ENCODE results near the gene PGBD2.
"Not testable (repeated sequence)": the region's sequence is repeated elsewhere in the genome, so short reads cannot be mapped to it uniquely, and the experiment has no call there.

The PGBD2 gene

DNA sequence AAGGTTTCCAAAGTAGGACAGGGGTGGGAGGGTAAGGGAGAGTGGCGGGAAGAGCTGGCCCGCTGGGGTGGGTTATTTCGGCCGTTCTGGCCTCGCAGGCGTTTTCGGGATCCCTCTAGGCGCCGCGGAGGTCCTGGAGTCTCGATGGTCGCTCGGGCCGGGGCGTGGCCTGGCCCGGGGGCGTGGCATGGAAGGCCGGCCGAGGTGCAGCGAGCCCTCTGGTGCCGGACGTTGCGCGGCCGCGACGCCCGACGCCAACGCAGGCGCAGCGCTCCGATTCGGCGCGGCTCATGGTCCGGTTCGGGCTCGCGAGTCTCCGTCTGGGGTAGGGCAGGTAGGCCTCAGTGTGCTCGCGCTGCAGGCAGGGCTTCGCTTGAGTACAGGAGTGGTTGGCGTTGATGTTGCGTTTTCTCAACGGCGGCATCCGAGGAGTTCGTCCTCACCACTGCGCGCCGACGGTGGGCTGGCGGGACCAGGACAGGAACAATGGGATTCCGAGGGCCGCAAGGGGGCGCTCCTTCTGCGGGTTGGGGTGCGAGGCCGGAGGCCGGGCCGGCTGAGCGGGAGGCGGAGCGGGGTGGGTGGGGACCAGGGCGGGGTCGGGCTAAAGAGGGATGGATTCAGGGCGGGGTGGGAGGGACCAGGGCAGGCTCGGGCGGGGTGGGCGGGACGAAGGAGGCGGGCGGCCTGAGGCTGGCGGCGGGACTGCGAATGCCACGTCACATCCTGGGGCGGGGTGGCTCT, at the start of gene PGBD2:
PGBD2 (plus strand) TSS at position 227 of the 744 bp plus-strand sequence. CDS start 7,628 bp downstream, outside the sequence.
- peak; percentile 93 to 95 for DNase-seq (ENCODE audit: low read depth in 1 of 2, low spot score in 1 of 2)

GRCh38 chr1:248857201-248857600, 48.8 kb upstream of the PGBD2 start:
- DNase-seq (ENCODE audit: low read depth in 1 of 2, low spot score in 1 of 2) = no peak

DNA sequence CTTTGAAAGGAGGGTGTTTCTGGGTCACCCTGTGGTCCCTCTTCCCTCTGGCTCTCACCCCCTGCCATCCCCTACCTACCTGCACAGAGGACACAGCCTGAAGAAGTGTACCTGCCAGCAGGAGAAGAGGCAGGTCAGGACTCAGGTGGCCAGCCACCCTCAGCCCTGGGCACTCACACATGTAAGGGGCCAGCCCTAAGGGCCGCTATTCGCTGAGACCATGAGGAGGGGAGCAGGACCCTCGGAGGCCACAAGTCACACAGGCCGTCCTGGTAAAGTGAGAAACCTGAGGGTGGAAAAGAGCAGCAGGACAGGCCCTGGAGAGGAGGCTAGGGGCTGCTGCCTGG, 48.3 kb upstream of the PGBD2 start:
- DNase-seq (ENCODE audit: low read depth in 1 of 2, low spot score in 1 of 2) = no peak

- DNase-seq (ENCODE audit: low read depth in 1 of 2, low spot score in 1 of 2) = no peak
Observed at GRCh38 chr1:248858096-248858890, 47.7 kb upstream of the PGBD2 start.

- DNase-seq (ENCODE audit: low read depth in 1 of 2, low spot score in 1 of 2) = peak; percentile 92 to 93
Observed at GRCh38 chr1:248858891-248859889, 46.8 kb upstream of the PGBD2 start, which contains the start of gene ZNF692. Gene ZNF692, minus strand, starts transcription at chr1:248859085. Its CDS starts 776 bp downstream, at chr1:248858309.

- DNase-seq (ENCODE audit: low read depth in 1 of 2, low spot score in 1 of 2) = no peak
Observed at GRCh38 chr1:248860007-248860406, 46.0 kb upstream of the PGBD2 start.

GRCh38 chr1:248861616-248862015, 44.4 kb upstream of the PGBD2 start:
- DNase-seq (ENCODE audit: low read depth in 1 of 2, low spot score in 1 of 2) = no peak

DNA sequence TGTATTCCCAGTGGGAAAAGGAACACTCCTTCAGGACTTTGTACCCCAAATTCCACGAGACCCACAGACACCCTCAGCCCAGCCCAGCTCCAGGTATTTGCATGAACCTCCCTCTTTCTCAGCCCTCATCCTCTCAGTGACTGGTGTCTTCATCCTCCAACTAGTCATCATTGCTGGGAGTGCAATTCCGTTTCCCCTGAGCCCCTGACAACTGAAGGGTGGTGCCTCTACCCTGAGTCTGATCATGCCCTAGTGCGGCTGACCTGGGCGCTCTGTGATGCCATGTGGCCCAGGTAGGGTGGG, 43.4 kb upstream of the PGBD2 start:
- DNase-seq (ENCODE audit: low read depth in 1 of 2, low spot score in 1 of 2) = no peak

DNA sequence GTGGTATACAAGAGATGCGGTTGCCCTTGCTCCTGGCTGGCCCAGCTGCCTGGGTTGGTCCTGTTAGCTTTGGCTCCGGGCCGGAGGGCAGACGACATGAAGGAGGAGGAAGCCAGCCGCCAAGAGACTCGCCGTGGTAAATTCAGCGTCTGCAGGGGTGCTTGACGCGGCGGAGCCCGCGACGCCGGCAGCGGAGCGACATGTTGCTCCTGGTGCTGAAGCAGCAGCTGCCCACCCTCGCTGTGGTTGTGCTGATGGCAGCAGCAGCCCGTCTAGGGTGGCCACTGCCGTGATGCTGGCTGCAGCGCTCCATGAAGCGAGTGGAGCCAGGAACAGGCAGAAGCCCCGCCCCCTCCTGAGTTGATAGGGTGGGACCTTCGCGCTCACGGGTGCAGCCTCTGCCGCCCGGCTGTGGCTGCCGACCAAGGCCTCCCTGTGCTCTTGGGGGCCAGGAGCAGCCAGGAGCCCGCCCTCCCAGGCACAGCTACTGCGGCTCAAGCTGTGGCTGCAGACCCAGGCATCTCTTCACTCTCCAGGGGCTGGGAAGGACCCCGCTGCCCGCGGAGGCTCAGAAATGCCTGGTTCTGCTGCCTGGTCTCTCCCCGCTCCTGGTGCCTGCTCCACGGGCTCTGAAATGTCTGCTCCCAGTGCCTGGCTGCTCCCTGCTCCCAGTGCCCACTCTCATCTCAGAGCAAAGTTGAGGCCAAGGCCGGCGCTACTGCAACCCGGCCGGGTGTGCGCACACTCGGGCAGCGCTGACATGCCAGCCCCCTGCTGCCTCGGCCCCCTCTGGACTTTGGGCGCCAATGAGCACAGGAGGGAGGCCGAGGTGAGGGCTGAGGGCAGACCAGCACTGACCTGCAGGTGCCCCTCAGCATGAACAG, 42.8 kb upstream of the PGBD2 start:
- DNase-seq (ENCODE audit: low read depth in 1 of 2, low spot score in 1 of 2) = peak; percentile 63 to 67

DNA sequence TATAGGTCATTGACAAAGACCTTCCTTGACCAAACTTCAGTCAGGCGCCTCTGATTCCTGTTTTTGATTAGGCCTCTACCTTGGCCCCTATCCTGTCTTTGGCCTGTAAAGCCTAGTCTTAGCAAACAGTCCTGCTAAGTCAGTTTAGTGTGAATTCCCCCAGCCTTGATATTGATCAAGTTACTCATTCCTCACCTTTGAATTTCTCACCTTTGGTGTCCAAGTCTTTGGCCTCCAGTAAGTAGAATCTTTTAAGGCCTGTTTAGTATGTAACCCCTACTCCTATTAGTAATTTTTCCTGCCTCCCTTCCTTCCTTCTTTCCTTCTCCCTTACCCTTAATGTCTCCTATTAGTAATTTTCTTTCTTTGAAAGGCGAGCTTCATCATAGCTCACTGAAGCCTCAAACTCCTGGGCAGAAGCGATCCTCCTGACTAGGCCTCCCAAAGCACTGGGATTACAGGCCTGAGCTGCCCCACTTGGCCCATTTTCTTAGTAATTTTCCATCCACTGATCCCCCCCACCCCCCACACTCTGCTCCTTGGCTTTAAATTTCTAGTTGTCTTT, 34.1 kb upstream of the PGBD2 start:
- no peak for DNase-seq (ENCODE audit: low read depth in 1 of 2, low spot score in 1 of 2)

GRCh38 chr1:248872752-248873408, 33.2 kb upstream of the PGBD2 start:
- DNase-seq (ENCODE audit: low read depth in 1 of 2, low spot score in 1 of 2) = peak in 1 of 2 donors; percentile 46

GRCh38 chr1:248873409-248873992, 32.5 kb upstream of the PGBD2 start:
- DNase-seq (ENCODE audit: low read depth in 1 of 2, low spot score in 1 of 2) = peak; percentile 89 to 93

DNA sequence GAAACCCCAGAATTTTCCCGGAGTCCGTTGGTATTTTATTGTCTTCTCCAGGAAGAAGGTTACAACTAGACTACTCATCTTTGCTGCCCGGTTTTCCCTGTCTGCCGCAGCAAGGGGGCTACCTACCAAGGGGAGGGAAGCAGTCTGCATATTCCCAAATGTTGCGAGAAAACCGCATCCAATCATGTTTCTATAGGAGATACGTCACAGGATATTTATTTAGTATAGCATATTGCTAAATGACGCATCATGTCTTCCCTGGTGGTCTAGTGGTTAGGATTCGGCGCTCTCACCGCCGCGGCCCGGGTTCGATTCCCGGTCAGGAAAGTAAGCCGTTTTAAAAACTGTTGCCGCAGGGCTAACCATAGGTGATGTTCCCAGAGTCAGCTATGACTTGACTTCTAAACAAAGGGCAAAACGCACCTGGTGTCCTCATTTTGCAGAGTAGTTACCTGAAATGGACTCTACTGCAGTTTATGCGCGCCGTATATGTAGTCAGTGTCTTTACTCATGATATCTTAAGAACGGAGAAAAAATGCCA, 32.0 kb upstream of the PGBD2 start:
- peak; percentile 76 to 79 for DNase-seq (ENCODE audit: low read depth in 1 of 2, low spot score in 1 of 2)

DNA sequence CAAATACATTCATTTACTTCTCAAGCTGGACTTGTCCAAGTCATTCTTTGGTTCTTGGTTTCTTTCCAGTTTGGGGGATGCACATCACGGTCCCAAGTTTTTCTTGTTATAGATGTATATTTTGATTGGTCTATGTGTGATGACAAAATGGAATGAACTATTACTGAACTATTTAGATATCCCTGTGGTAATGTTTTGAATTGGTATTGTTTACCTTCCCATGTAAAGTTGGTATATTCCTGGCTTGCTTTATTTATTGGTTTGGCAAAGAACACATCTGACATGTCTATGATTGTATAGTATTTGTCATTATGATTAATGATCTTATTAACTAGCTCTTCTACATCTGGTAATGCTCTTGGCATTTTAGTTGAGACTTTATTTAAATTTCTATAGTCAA, 24.8 kb upstream of the PGBD2 start:
- DNase-seq (ENCODE audit: low read depth in 1 of 2, low spot score in 1 of 2) = no peak

- DNase-seq (ENCODE audit: low read depth in 1 of 2, low spot score in 1 of 2) = not testable (repeated sequence)
Observed at GRCh38 chr1:248882427-248882826, 23.6 kb upstream of the PGBD2 start.

DNA sequence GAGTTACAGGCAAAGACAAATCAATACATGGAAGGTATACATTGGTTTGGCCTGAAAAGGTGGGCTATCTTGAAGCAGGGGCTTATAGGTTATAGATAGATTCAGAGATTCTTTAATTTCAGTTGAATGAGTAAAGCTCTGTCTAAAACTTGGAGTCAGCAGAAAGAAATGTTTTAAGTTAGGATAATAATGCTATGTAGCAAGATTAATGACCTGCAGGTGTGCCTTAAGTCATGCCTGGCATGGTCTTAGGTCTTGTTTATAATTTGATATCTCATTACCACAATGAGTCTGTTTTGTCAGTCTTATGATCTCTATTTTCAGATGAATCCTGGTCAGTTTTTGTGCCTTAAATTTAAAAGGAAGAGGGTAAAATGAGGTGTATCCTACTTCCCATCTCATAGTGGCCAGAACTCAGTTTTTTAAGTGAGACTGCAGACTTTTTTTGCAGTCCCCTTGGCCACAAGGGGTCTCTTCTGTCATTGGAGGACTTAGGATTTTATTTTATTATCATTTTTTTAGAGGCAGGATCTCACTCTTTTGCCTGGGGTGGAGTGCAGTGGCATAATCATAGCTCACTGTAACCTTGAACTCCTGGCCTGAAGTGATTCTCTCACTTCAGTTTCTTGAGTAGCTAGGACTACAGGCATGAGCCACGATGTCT, 21.3 kb upstream of the PGBD2 start:
- no peak for DNase-seq (ENCODE audit: low read depth in 1 of 2, low spot score in 1 of 2)

- no peak for DNase-seq (ENCODE audit: low read depth in 1 of 2, low spot score in 1 of 2)
Observed at GRCh38 chr1:248885646-248886045, 20.4 kb upstream of the PGBD2 start.

- no peak for DNase-seq (ENCODE audit: low read depth in 1 of 2, low spot score in 1 of 2)
Observed at GRCh38 chr1:248886237-248886895, 19.7 kb upstream of the PGBD2 start.
